CD4-positive, CD25-positive, alpha-beta regulatory T cell (primary cell): Measurements from ENCODE around the gene RXYLT1. TPM values are rescaled to one million over a fixed set of nuclear protein-coding genes. Genes with fewer than 3 reads are reported as not detected.

Experiments used
- ATAC-seq, 2 donors: fragments of 150-1000 bp; cut with Tn5 transposase; one replicate each; pipeline ENCODE4 v1.10.0; 2021; ENCODE audit warnings: low read depth in 2 of 2, moderate number of reproducible peaks in 2 of 2, moderate library complexity in 1 of 2
- DNase-seq, 3 donors: peaks; one replicate each; pipeline versions ENCODE4 v3.0.0 to v3.0.0-alpha.2; 2012 to 2022; ENCODE audit warnings: mixed read lengths in 1 of 3
- H3K27ac ChIP-seq: one replicate; pipeline ENCODE4 v1.7.0; 2013; ENCODE audit warnings: mild to moderate bottlenecking, low read length; ENCODE audit not compliant: insufficient read depth, poor library complexity, severe bottlenecking
- H3K27me3 ChIP-seq: one replicate; pipeline ENCODE4 v1.7.0; 2013; ENCODE audit warnings: low read length; ENCODE audit not compliant: control insufficient read depth, insufficient read depth
- H3K36me3 ChIP-seq: one replicate; pipeline ENCODE4 v1.7.0; 2013; ENCODE audit warnings: mild to moderate bottlenecking, low read length, moderate library complexity; ENCODE audit not compliant: control insufficient read depth, insufficient read depth
- H3K4me1 ChIP-seq: 2 replicates; pipeline ENCODE4 v1.7.0; 2013; ENCODE audit warnings: mild to moderate bottlenecking, low read length; ENCODE audit not compliant: insufficient read depth, control insufficient read depth, poor library complexity, severe bottlenecking
- H3K4me3 ChIP-seq: one replicate; pipeline ENCODE4 v1.7.0; 2013; ENCODE audit warnings: low read depth, mild to moderate bottlenecking, low read length, moderate library complexity
- H3K9me3 ChIP-seq, 2 experiments: 1 replicate in 1 of 2; 2 replicates in 1 of 2; pipeline ENCODE4 v1.7.0; 2013; ENCODE audit warnings: low read length in 2 of 2, mild to moderate bottlenecking in 1 of 2, moderate library complexity in 1 of 2; ENCODE audit not compliant: control insufficient read depth in 2 of 2
- H3K27ac Mint-ChIP-seq, 3 donors: one replicate each; pipeline ENCODE4 v1.8.0; 2020 to 2022; ENCODE audit warnings: mild to moderate bottlenecking in 3 of 3, mixed read lengths in 3 of 3, moderate library complexity in 2 of 3
- H3K27me3 Mint-ChIP-seq: one replicate; pipeline ENCODE4 v1.8.0; 2022; ENCODE audit warnings: mild to moderate bottlenecking, mixed read lengths
- H3K36me3 Mint-ChIP-seq: one replicate; pipeline ENCODE4 v1.8.0; 2020; ENCODE audit warnings: mixed read lengths
- H3K4me1 Mint-ChIP-seq, 4 donors: one replicate each; pipeline ENCODE4 v1.8.0; 2020 to 2022; ENCODE audit warnings: mixed read lengths in 4 of 4, mild to moderate bottlenecking in 1 of 4
- H3K4me3 Mint-ChIP-seq, 4 donors: one replicate each; pipeline ENCODE4 v1.8.0; 2020 to 2022; ENCODE audit warnings: mild to moderate bottlenecking in 4 of 4, mixed read lengths in 4 of 4, moderate library complexity in 3 of 4
- H3K9me3 Mint-ChIP-seq, 7 donors: one replicate each; pipeline ENCODE4 v1.8.0; 2020 to 2022; ENCODE audit warnings: mixed read lengths in 7 of 7, mild to moderate bottlenecking in 3 of 7, moderate library complexity in 2 of 7
- polyA plus RNA-seq, 4 donors: library from polyadenylated mRNA; unstranded; fragments of 300-500 nt; fragmentation: Illumina TruSeq; gene quantifications; one replicate each; pipeline ENCODE4 v1.2.3, GENCODE V29; 2021
- total RNA-seq: library from RNA; stranded (reverse); gene quantifications from one replicate; pipeline ENCODE4 v1.2.3, GENCODE V29; 2022

RXYLT1 gene
- total and polyA plus RNA-seq, 5 donors from 2014 or later, result 8.9 to 15.5 (median 12.4) TPM

DNA sequence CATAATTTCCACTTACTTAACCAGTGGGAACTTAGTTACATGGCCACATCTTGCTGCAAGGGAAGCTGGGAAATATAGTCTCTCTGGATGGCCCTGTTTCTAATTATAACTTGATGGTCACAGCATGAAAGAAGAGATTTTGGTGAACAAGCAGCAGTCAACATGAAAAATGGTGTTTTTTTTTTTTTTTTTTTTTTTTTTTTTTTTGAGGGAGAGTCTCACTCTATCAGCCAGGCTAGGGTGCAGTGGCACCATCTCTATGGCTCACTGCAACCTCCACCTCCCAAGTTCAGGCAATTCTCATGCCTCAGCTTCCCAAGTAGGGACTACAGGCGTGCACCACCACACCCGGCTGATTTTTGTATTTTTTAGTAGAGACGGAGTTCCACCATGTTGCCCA is 75.6 kb downstream of the RXYLT1 start:
- H3K27me3 ChIP-seq, result no peaks in the 10 kb centered on the region
- no peaks in the 10 kb centered on the region for H3K4me1 ChIP-seq
- Mint-ChIP-seq H3K36me3 (no peaks in the 10 kb centered on the region), H3K9me3 (no peaks in the 10 kb centered on the region), H3K4me1 (no peaks in the 10 kb centered on the region), H3K27ac (peak overlapping the region in 1 of 3 donors; percentile 26), H3K27me3 (peaks cover 6% of the 10 kb centered on the region), H3K4me3 (no peak overlapping the region)
- H3K27ac ChIP-seq, result no peak overlapping the region
- DNase-seq (no peak), ATAC-seq (no peak)
- H3K36me3 ChIP-seq, result no peaks in the 10 kb centered on the region
- H3K9me3 ChIP-seq, result no peaks in the 10 kb centered on the region
- no peak overlapping the region for H3K4me3 ChIP-seq

DNA sequence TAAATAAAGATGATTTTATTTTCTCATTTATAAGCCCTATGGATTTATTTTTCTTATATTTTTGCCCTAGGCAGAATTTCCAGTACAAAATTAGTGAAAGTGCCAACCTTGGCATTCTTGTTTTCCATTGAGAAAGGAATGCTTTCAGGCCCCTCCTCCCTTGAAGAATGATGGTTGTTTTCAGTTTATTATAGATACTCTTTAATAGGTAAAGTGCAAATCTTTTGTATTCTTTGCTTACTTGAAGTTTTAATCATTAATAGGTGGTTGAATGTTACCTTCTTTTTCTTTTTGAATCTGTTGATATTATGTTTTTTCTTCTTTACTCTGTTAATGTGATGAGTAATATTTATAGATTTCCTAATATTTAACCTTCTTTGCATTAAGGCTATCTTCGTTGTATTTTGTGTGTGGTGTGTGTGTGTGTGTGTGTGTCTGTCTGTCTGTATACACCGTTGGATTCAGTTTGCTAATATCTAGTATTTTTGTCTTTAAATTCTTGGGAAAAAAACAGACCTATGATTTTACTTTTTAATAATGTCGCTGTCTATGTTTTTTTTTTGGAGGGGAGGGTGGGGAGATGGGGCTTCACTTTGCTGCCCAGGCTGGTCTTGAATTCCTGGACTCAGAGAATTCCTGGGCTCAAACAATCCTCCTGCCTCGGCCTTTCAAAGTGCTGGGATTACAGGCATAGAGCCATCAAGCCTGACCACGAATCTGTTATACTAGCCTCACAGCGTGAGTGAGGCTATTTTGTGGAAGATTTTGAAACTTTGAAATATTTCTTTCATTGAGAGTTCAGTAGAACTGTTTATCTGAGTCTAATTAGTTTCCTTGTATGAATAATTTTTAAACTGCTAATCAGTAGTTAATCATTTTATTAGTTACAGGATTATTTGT is 78.3 kb downstream of the RXYLT1 start:
- H3K36me3 ChIP-seq, result no peaks in the 10 kb centered on the region
- Mint-ChIP-seq H3K4me3 (no peak overlapping the region), H3K27ac (no peak overlapping the region), H3K27me3 (peaks cover 11% of the 10 kb centered on the region), H3K36me3 (no peaks in the 10 kb centered on the region), H3K4me1 (no peaks in the 10 kb centered on the region), H3K9me3 (no peaks in the 10 kb centered on the region)
- H3K27ac ChIP-seq, result no peak overlapping the region
- no peaks in the 10 kb centered on the region for H3K4me1 ChIP-seq
- no peaks in the 10 kb centered on the region for H3K27me3 ChIP-seq
- no peaks in the 10 kb centered on the region for H3K9me3 ChIP-seq
- no peak for ATAC-seq
- DNase-seq, result no peak
- H3K4me3 ChIP-seq, result no peak overlapping the region

Other genes starting within 250 kb of the RXYLT1 start
- 0.84 TPM for gene DPY19L2, start 111.4 kb upstream of the RXYLT1 start, total RNA-seq
- gene DPY19L2, start 111.4 kb upstream of the RXYLT1 start, polyA plus RNA-seq, result 1 to 10 TPM in 2 of 4 donors, under 1 TPM in 2; 0.23 to 2.3 (median 0.99) TPM
- gene SRGAP1, start 64.8 kb downstream of the RXYLT1 start, total RNA-seq, result not detected
- under 1 TPM; 0.01 to 0.07 (median 0.02) TPM for gene SRGAP1, start 64.8 kb downstream of the RXYLT1 start, polyA plus RNA-seq